Body of pancreas (tissue), 4 donors: Measurements from ENCODE around the gene SPNS3. TPM values are rescaled to one million over a fixed set of nuclear protein-coding genes. Genes with fewer than 3 reads are reported as not detected.

Experiments
- ATAC-seq: fragments of 150-250 bp; one replicate; pipeline ENCODE4 v1.9.1; 2016
- DNase-seq, 4 donors: peaks; one replicate each; pipeline ENCODE4 v3.0.0-alpha.2; 2019
- H3K27ac ChIP-seq, 4 donors: fragments of 200-600 bp; sonication (generic); 1 replicate in 3 of 4; 2 replicates in 1 of 4; pipeline versions ENCODE4 v1.5.1 to v1.6.1; 2016 to 2019; ENCODE audit warnings: mild to moderate bottlenecking in 1 of 4, mixed read lengths in 1 of 4, moderate library complexity in 1 of 4
- H3K27me3 ChIP-seq, 2 donors: fragments of 200-600 bp; sonication (generic); one replicate each; pipeline ENCODE4 v1.6.0; 2016; ENCODE audit warnings: mild to moderate bottlenecking in 1 of 2
- H3K36me3 ChIP-seq, 2 donors: fragments of 200-600 bp; sonication (generic); replicated peaks in 1 of 2; 2 replicates each; pipeline ENCODE4 v1.5.1; 2016; ENCODE audit warnings: low read depth in 2 of 2; ENCODE audit not compliant: insufficient read depth in 1 of 2
- H3K4me1 ChIP-seq: fragments of 200-600 bp; sonication (generic); one replicate; pipeline ENCODE4 v1.6.0; 2016
- H3K4me3 ChIP-seq, 2 donors: fragments of 200-600 bp; sonication (generic); 1 replicate in 1 of 2; 2 replicates in 1 of 2; pipeline ENCODE4 v1.5.1; 2016 to 2019
- H3K9me3 ChIP-seq, 3 donors: fragments of 200-600 bp; sonication (generic); 1 replicate in 2 of 3; 2 replicates in 1 of 3; pipeline ENCODE4 v1.5.1; 2016
- POLR2A ChIP-seq, 3 donors: fragments of 450-650 bp; IDR thresholded peaks; one replicate each; pipeline ENCODE4 v1.6.1; 2016; ENCODE audit warnings: antibody characterized with exemption in 3 of 3, mild to moderate bottlenecking in 2 of 3
- WGBS, 2 donors: methylation state at CpG; one replicate each; pipeline ENCODE4 v1.1.5; 2017; 5-methylcytosine and 5-hydroxymethylcytosine counted together
- intact Hi-C: fragments of 100-400 bp; cut with DNase I; formaldehyde crosslinking; loops from one replicate; pipeline ENCODE4 v1.15.1; 2023
- total RNA-seq, 2 donors: library from RNA; depleted of rRNA; stranded (reverse); fragments of >200 nt; gene quantifications; one replicate each; pipeline ENCODE4 v1.1.0, GENCODE V29; 2016
- TF ChIP-seq, protein P1 (sequence below), 7 experiments: fragments of 450-650 bp in 4 of 7; fragments of 200-600 bp in 3 of 7; sonication (generic) in 3 of 7; IDR thresholded peaks; one replicate each; pipeline ENCODE4 v1.5.1; 2016 to 2019; ENCODE audit warnings: antibody characterized with exemption in 7 of 7

Gene SPNS3
- total RNA-seq, 2 donors from 2014 or later: not detected

GRCh38 chr17:4440690-4441686 is 7.2 kb downstream of the SPNS3 start:
- H3K27ac ChIP-seq: no peak overlapping the region
- ATAC-seq (no peak), DNase-seq (peak in 1 of 4 donors; percentile 35)

GRCh38 chr17:4442582-4442981 is 8.8 kb downstream of the SPNS3 start:
- TF ChIP-seq POLR2A (IDR thresholded peaks at IDR 0.05): no peak
- TF ChIP-seq, protein P1, sequence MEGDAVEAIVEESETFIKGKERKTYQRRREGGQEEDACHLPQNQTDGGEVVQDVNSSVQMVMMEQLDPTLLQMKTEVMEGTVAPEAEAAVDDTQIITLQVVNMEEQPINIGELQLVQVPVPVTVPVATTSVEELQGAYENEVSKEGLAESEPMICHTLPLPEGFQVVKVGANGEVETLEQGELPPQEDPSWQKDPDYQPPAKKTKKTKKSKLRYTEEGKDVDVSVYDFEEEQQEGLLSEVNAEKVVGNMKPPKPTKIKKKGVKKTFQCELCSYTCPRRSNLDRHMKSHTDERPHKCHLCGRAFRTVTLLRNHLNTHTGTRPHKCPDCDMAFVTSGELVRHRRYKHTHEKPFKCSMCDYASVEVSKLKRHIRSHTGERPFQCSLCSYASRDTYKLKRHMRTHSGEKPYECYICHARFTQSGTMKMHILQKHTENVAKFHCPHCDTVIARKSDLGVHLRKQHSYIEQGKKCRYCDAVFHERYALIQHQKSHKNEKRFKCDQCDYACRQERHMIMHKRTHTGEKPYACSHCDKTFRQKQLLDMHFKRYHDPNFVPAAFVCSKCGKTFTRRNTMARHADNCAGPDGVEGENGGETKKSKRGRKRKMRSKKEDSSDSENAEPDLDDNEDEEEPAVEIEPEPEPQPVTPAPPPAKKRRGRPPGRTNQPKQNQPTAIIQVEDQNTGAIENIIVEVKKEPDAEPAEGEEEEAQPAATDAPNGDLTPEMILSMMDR (IDR thresholded peaks at IDR 0.05): no peak
- Histone ChIP-seq H3K4me3 (no peak overlapping the region), H3K4me1 (peaks cover 28% of the 10 kb centered on the region), H3K9me3 (no peaks in the 10 kb centered on the region), H3K27ac (no peak overlapping the region), H3K27me3 (no peaks in the 10 kb centered on the region), H3K36me3 (no peaks in the 10 kb centered on the region)
- intact Hi-C loops: no loop called here
- ATAC-seq (no peak), DNase-seq (no peak)
- 41 to 61% methylated on average over 3 of the region's 3 CpGs for WGBS, 2 donors

More at GRCh38 chr17:4440690-4441686, 7.2 kb downstream of the SPNS3 start:
- TF ChIP-seq, protein P1 (IDR thresholded peaks at IDR 0.05): no peak
- TF ChIP-seq POLR2A (IDR thresholded peaks at IDR 0.05): no peak
- no peak overlapping the region for H3K4me3 ChIP-seq
- WGBS, 2 donors: 40 to 46% methylated on average over 15 to 16 of the region's 16 CpGs
- no peaks in the 10 kb centered on the region for H3K36me3 ChIP-seq
- intact Hi-C loops: no loop called here
- no peaks in the 10 kb centered on the region for H3K9me3 ChIP-seq
- no peaks in the 10 kb centered on the region for H3K27me3 ChIP-seq
- H3K4me1 ChIP-seq: peaks cover 19% of the 10 kb centered on the region

DNA sequence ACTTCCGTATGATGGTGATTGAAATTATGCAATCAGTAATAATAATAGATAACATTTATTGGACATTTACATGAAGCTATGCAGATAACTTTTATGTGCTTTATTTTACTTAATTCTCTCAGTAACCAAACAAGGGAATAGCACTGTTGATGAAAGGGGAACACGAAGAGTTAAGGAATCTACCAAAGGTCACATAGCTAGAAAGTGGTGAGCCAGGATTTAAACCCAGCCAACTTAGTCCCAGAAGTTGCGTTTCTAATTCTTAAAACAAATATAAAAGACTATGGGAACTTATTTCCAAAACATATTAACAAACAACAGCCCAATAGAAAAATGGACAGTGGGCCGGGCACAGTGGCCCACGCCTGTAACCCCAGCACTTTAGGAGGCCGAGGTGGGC is 9.7 kb downstream of the SPNS3 start:
- no peak overlapping the region for H3K27ac ChIP-seq
- no peaks in the 10 kb centered on the region for H3K27me3 ChIP-seq
- WGBS, 2 donors: 61 to 62% methylated on average over 6 of the region's 6 CpGs
- H3K4me3 ChIP-seq: no peak overlapping the region
- H3K4me1 ChIP-seq: peaks cover 28% of the 10 kb centered on the region
- no peaks in the 10 kb centered on the region for H3K9me3 ChIP-seq
- H3K36me3 ChIP-seq: no peaks in the 10 kb centered on the region
- TF ChIP-seq POLR2A (IDR thresholded peaks at IDR 0.05): no peak
- TF ChIP-seq, protein P1 (IDR thresholded peaks at IDR 0.05): no peak
- DNase-seq: no peak
- ATAC-seq: no peak
- intact Hi-C loops: no loop called here

- H3K27ac ChIP-seq: peak overlapping the region; percentile 31 to 72 (median 60)
- ATAC-seq: peak; percentile 86
- WGBS, 2 donors: 47 to 58% methylated on average over 16 to 18 of the region's 18 CpGs
- H3K27me3 ChIP-seq: no peaks in the 10 kb centered on the region
- TF ChIP-seq, protein P1 (IDR thresholded peaks at IDR 0.05): no peak
- no peaks in the 10 kb centered on the region for H3K9me3 ChIP-seq
- H3K4me1 ChIP-seq: peaks cover 28% of the 10 kb centered on the region
- DNase-seq: peak; percentile 86 to 95 (median 92)
- no peak overlapping the region for H3K4me3 ChIP-seq
- no peaks in the 10 kb centered on the region for H3K36me3 ChIP-seq
- intact Hi-C loops: no loop called here
Measured at GRCh38 chr17:4444782-4445473, 11.2 kb downstream of the SPNS3 start.
